CD4-positive, alpha-beta memory T cell (primary cell): ENCODE results near the gene DAPK2. TPM values are rescaled to one million over a fixed set of nuclear protein-coding genes. Genes with fewer than 3 reads are reported as not detected.

Source experiments
- CTCF ChIA-PET: fragments of 350-600 bp; sonication (Branson Sonifier 250); formaldehyde crosslinking; loops from one replicate; lab custom pipeline; 2021; ENCODE audit warnings: inconsistent platforms; ENCODE audit not compliant: partially characterized antibody; lab: Charles Lee
- POLR2A ChIA-PET: fragments of 350-600 bp; sonication (Branson Sonifier 250); formaldehyde crosslinking; loops from one replicate; lab custom pipeline; 2021; ENCODE audit not compliant: partially characterized antibody; lab: Charles Lee
- DNase-seq, 5 donors: peaks; one replicate each; pipeline versions ENCODE4 v3.0.0 to v3.0.0-alpha.2; 2020 to 2022; ENCODE audit warnings: mixed read lengths in 1 of 5
- H3K27ac ChIP-seq: one replicate; pipeline ENCODE4 v1.7.0; 2013; ENCODE audit warnings: low read depth, low read length
- H3K27me3 ChIP-seq: 2 replicates; pipeline ENCODE4 v1.7.0; 2013; ENCODE audit warnings: mild to moderate bottlenecking, low read length, moderate library complexity; ENCODE audit not compliant: insufficient read depth
- H3K36me3 ChIP-seq: 2 replicates; pipeline ENCODE4 v1.7.0; 2013; ENCODE audit warnings: mild to moderate bottlenecking, low read length, moderate library complexity; ENCODE audit not compliant: insufficient read depth
- H3K4me1 ChIP-seq: 2 replicates; pipeline ENCODE4 v1.7.0; 2013; ENCODE audit warnings: mild to moderate bottlenecking, low read length, moderate library complexity; ENCODE audit not compliant: insufficient read depth
- H3K4me3 ChIP-seq, 2 donors: one replicate each; pipeline ENCODE4 v1.7.0; 2013; ENCODE audit warnings: low read length in 2 of 2, mild to moderate bottlenecking in 1 of 2
- H3K9me3 ChIP-seq, 2 donors: one replicate each; pipeline ENCODE4 v1.7.0; 2013; ENCODE audit warnings: low read length in 2 of 2, control low read depth in 1 of 2; ENCODE audit not compliant: control insufficient read depth in 1 of 2
- H3K27ac Mint-ChIP-seq, 7 donors: one replicate each; pipeline ENCODE4 v1.8.0; 2020 to 2021; ENCODE audit warnings: mixed read lengths in 7 of 7, mild to moderate bottlenecking in 6 of 7, inconsistent platforms in 3 of 7, moderate library complexity in 3 of 7
- H3K27me3 Mint-ChIP-seq, 2 donors: one replicate each; pipeline ENCODE4 v1.8.0; 2020 to 2021; ENCODE audit warnings: mixed read lengths in 2 of 2
- H3K36me3 Mint-ChIP-seq, 2 donors: one replicate each; pipeline ENCODE4 v1.8.0; 2020 to 2021; ENCODE audit warnings: mixed read lengths in 2 of 2, inconsistent platforms in 1 of 2, mild to moderate bottlenecking in 1 of 2
- H3K4me1 Mint-ChIP-seq, 4 donors: one replicate each; pipeline ENCODE4 v1.8.0; 2020 to 2021; ENCODE audit warnings: mixed read lengths in 4 of 4, mild to moderate bottlenecking in 1 of 4
- H3K4me3 Mint-ChIP-seq, 8 donors: one replicate each; pipeline ENCODE4 v1.8.0; 2020 to 2021; ENCODE audit warnings: mixed read lengths in 8 of 8, mild to moderate bottlenecking in 7 of 8, moderate library complexity in 6 of 8, inconsistent platforms in 3 of 8
- H3K9me3 Mint-ChIP-seq, 8 donors: one replicate each; pipeline ENCODE4 v1.8.0; 2020 to 2021; ENCODE audit warnings: mixed read lengths in 8 of 8, mild to moderate bottlenecking in 5 of 8, inconsistent platforms in 3 of 8, moderate library complexity in 1 of 8
- intact Hi-C: fragments of 100-400 bp; cut with micrococcal nuclease; formaldehyde crosslinking; loops from one replicate; pipeline ENCODE4 v1.15.1; 2023
- polyA plus RNA-seq, 2 donors: library from polyadenylated mRNA; unstranded; fragments of 300-500 nt; fragmentation: Illumina TruSeq; gene quantifications; one replicate each; pipeline ENCODE4 v1.2.3, GENCODE V29; 2021
- total RNA-seq, 2 experiments: library from RNA; stranded (reverse); gene quantifications; one replicate each; pipeline ENCODE4 v1.2.3, GENCODE V29; 2021

Gene DAPK2
- total and polyA plus RNA-seq, 4 experiments from 2014 or later = 0.93 to 2.9 (median 2.3) TPM; not detected in 1

DNA sequence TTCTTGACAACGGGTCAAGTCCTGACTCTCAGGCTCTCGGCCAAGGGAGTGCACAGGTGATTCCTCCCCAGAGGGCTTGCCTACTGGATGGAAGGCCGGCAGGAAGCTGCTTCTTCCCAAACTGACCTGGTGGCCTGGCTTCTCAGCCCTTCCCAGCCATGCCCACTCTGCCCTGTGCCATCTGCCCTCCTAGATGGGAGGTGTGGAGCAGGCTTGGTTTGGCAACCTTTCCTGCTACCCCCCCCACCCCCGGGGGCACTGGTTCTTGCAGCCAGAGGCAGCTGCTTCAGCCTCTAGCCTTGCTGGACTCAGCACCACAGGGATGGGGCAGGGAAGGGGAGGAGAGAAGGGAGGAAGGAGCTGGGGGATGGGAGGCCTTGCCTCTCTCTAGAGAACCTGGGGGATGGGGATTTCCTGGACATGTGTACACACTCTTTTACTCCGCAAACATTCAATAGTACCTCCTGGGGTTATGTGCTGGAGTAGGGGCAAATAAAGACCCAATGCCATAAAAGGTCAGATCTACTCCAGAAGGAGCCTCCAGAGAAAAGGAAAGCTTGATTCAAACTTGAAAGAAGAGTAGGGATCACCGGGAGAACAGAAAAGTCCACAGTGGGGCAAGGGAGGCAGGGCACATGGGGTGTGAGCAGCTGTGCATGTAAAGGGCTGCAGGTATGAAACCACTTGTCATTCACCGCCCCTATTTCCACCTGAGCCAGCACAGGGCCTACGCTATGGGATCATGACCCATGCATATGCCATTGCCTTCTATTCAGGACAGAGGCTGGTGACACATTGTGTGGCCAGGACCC is 4.2 kb upstream of the DAPK2 start:
- no peak for DNase-seq
- Mint-ChIP-seq H3K27ac (no peak overlapping the region), H3K4me1 (peaks cover 4 to 7% (median 5%) of the 10 kb centered on the region in 4 donors), H3K9me3 (no peaks in the 10 kb centered on the region), H3K36me3 (no peaks in the 10 kb centered on the region), H3K27me3 (peaks cover 5 to 8% of the 10 kb centered on the region in 2 donors), H3K4me3 (no peak overlapping the region)
- Histone ChIP-seq H3K9me3 (no peaks in the 10 kb centered on the region), H3K27ac (no peak overlapping the region), H3K36me3 (no peaks in the 10 kb centered on the region), H3K4me3 (no peak overlapping the region), H3K27me3 (no peaks in the 10 kb centered on the region), H3K4me1 (peaks cover 11% of the 10 kb centered on the region)
- ChIA-PET POLR2A (interaction anchor here (1.4 kb wide), 1 partner anchor 40 kb away, joined by 4 read pairs; no protein-coding TSS in a partner anchor), CTCF (interaction anchor here (1.1 to 2.6 kb wide), 3 partner anchors 11 to 299 kb away, joined by 3 to 10 read pairs (median 4); no protein-coding TSS in a partner anchor)
- intact Hi-C loops = no loop called here

DNA sequence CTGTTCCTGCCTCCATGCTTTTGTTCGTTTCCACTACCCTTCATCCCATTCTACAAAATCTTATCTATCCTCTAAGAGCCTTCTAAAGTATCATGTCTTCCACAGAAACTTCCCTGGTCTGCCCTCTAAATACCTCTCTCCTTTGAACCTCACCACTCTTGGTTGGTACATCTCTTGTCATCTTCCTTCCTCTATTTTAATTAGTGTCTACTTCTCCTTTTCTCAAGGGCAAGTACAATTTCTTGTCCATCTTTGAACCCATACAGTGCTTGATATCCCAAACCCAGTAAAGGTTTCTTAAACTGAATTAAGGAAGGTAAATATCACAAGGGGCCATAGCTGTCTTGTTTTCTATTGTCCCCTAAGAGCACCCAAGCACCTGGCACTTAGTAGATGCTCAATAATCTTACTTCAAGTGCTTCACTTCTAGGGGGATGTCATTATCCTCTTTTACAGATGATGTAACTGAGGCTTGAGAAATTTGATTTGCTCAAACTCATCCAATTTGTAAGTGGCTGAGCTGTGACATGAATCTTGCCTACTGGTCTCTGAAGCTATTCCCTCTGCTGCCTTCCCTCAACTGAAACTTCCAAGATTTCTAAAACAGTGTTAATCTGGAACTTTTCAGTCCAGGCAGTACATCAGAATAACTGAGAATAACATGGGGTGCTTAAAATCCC is 2.6 kb upstream of the DAPK2 start:
- Histone ChIP-seq H3K27ac (no peak overlapping the region), H3K9me3 (no peaks in the 10 kb centered on the region), H3K36me3 (no peaks in the 10 kb centered on the region), H3K4me1 (peaks cover 12% of the 10 kb centered on the region), H3K4me3 (no peak overlapping the region), H3K27me3 (no peaks in the 10 kb centered on the region)
- H3K4me3 Mint-ChIP-seq = peak overlapping the region in 2 of 8 donors; percentile 15 to 41
- H3K27ac Mint-ChIP-seq = no peak overlapping the region
- ChIA-PET POLR2A (no interaction called here), CTCF (interaction anchor here (0.8 to 5.6 kb wide), 8 partner anchors 9 to 302 kb away, joined by 3 to 91 read pairs (median 4); no protein-coding TSS in a partner anchor)
- peaks cover 4 to 10% (median 5%) of the 10 kb centered on the region in 4 donors for H3K4me1 Mint-ChIP-seq
- DNase-seq = no peak
- no peaks in the 10 kb centered on the region for H3K9me3 Mint-ChIP-seq
- H3K36me3 Mint-ChIP-seq = no peaks in the 10 kb centered on the region
- peaks cover 6 to 8% of the 10 kb centered on the region in 2 donors for H3K27me3 Mint-ChIP-seq
- intact Hi-C loops = no loop called here

GRCh38 chr15:64045774-64046420 is 388 bp downstream of the DAPK2 start:
- H3K4me1 Mint-ChIP-seq = peaks cover 4 to 10% (median 5%) of the 10 kb centered on the region in 4 donors
- Histone ChIP-seq H3K9me3 (no peaks in the 10 kb centered on the region), H3K4me3 (no peak overlapping the region), H3K27ac (no peak overlapping the region), H3K4me1 (peaks cover 12% of the 10 kb centered on the region), H3K36me3 (no peaks in the 10 kb centered on the region), H3K27me3 (no peaks in the 10 kb centered on the region)
- POLR2A ChIA-PET = interaction anchor here (0.9 to 2.7 kb wide), 9 partner anchors 36 to 436 kb away, joined by 3 to 17 read pairs (median 6); partner anchors contain the start of gene HERC1
- H3K27ac Mint-ChIP-seq = peak overlapping the region in 1 of 7 donors; percentile 9
- CTCF ChIA-PET = interaction anchor here (0.7 to 5.6 kb wide), 34 partner anchors 9 to 435 kb away, joined by 3 to 91 read pairs (median 6); no protein-coding TSS in a partner anchor
- H3K27me3 Mint-ChIP-seq = peaks cover 6 to 8% of the 10 kb centered on the region in 2 donors
- peak overlapping the region; percentile 62 to 82 (median 73) for H3K4me3 Mint-ChIP-seq
- DNase-seq = no peak
- no peaks in the 10 kb centered on the region for H3K36me3 Mint-ChIP-seq
- no peaks in the 10 kb centered on the region for H3K9me3 Mint-ChIP-seq
- intact Hi-C loops = loop anchor here (1.0 kb wide), 3 partner anchors 101 to 436 kb away; no protein-coding TSS in a partner anchor

DNA sequence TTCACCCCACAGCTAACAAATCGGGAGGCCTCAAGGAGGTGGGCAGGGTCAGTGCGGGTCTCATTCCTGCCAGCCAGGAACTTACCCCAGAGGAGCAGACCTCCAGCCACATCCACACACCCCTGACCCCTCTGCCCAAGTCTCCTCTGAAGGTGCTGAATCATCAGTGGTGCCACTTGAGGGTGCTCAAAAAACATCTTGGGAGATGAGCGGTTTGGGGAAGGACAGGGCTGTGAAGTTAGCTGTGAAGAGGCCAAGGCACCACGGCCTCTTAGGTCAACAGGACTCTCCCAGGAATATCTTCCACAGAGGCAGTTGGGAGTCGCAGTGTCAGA is 1.2 kb downstream of the DAPK2 start:
- intact Hi-C loops = no loop called here
- peaks cover 4 to 10% (median 5%) of the 10 kb centered on the region in 4 donors for H3K4me1 Mint-ChIP-seq
- H3K9me3 Mint-ChIP-seq = no peaks in the 10 kb centered on the region
- peaks cover 6 to 8% of the 10 kb centered on the region in 2 donors for H3K27me3 Mint-ChIP-seq
- Histone ChIP-seq H3K27ac (no peak overlapping the region), H3K36me3 (no peaks in the 10 kb centered on the region), H3K4me1 (peaks cover 12% of the 10 kb centered on the region), H3K27me3 (no peaks in the 10 kb centered on the region), H3K9me3 (no peaks in the 10 kb centered on the region), H3K4me3 (no peak overlapping the region)
- H3K27ac Mint-ChIP-seq = peak overlapping the region in 2 of 7 donors; percentile 42 to 68
- peak overlapping the region; percentile 32 to 75 (median 64) for H3K4me3 Mint-ChIP-seq
- DNase-seq = no peak
- ChIA-PET CTCF (interaction anchor here (0.7 to 5.6 kb wide), 9 partner anchors 10 to 435 kb away, joined by 3 to 91 read pairs (median 20); no protein-coding TSS in a partner anchor), POLR2A (interaction anchor here (0.9 to 2.7 kb wide), 4 partner anchors 35 to 293 kb away, joined by 3 to 17 read pairs (median 6); no protein-coding TSS in a partner anchor)
- no peaks in the 10 kb centered on the region for H3K36me3 Mint-ChIP-seq

- peaks cover 6 to 8% of the 10 kb centered on the region in 2 donors for H3K27me3 Mint-ChIP-seq
- CTCF ChIA-PET = interaction anchor here (0.7 to 5.6 kb wide), 9 partner anchors 10 to 435 kb away, joined by 3 to 91 read pairs (median 9); no protein-coding TSS in a partner anchor
- Histone ChIP-seq H3K36me3 (no peaks in the 10 kb centered on the region), H3K27me3 (no peaks in the 10 kb centered on the region), H3K9me3 (no peaks in the 10 kb centered on the region), H3K4me3 (no peak overlapping the region), H3K27ac (no peak overlapping the region), H3K4me1 (peaks cover 12% of the 10 kb centered on the region)
- no peak for DNase-seq
- POLR2A ChIA-PET = interaction anchor here (1.1 to 2.7 kb wide), 3 partner anchors 34 to 293 kb away, joined by 4 to 17 read pairs (median 9); no protein-coding TSS in a partner anchor
- intact Hi-C loops = no loop called here
- H3K4me1 Mint-ChIP-seq = peaks cover 4 to 10% (median 5%) of the 10 kb centered on the region in 4 donors
- H3K9me3 Mint-ChIP-seq = no peaks in the 10 kb centered on the region
- peak overlapping the region in 7 of 8 donors; percentile 13 to 72 (median 40) for H3K4me3 Mint-ChIP-seq
- no peaks in the 10 kb centered on the region for H3K36me3 Mint-ChIP-seq
- peak overlapping the region in 2 of 7 donors; percentile 42 to 76 for H3K27ac Mint-ChIP-seq
These were observed 1.8 kb downstream of the DAPK2 start for GRCh38 chr15:64044300-64045100.
